Esophagus muscularis mucosa (tissue), 4 donors: ENCODE results near the gene SPI1. TPM values are rescaled to one million over a fixed set of nuclear protein-coding genes. Genes with fewer than 3 reads are reported as not detected.

ENCODE experiments used
- DNase-seq: peaks from one replicate; pipeline ENCODE4 v3.0.0-alpha.2; 2017; ENCODE audit errors: extremely low spot score
- H3K27ac ChIP-seq, 4 donors: fragments of 200-600 bp; sonication (generic); replicated peaks in 1 of 4; 1 replicate in 3 of 4; 2 replicates in 1 of 4; pipeline ENCODE4 v1.5.1; 2016 to 2019; ENCODE audit warnings: mild to moderate bottlenecking in 1 of 4
- H3K27me3 ChIP-seq, 4 donors: fragments of 200-600 bp; sonication (generic); one replicate each; pipeline versions ENCODE4 v1.5.1 to v1.6.0; 2016 to 2019
- H3K36me3 ChIP-seq, 4 donors: fragments of 200-600 bp; sonication (generic); one replicate each; pipeline ENCODE4 v1.5.1; 2016 to 2019
- H3K4me1 ChIP-seq, 4 donors: fragments of 200-600 bp; sonication (generic); one replicate each; pipeline ENCODE4 v1.5.1; 2016 to 2019
- H3K4me3 ChIP-seq, 4 donors: fragments of 200-600 bp; sonication (generic); 1 replicate in 2 of 4; 2 replicates in 2 of 4; pipeline ENCODE4 v1.5.1; 2016 to 2019; ENCODE audit warnings: mild to moderate bottlenecking in 4 of 4, moderate library complexity in 1 of 4
- H3K9me3 ChIP-seq, 4 donors: fragments of 200-600 bp; sonication (generic); 1 replicate in 3 of 4; 2 replicates in 1 of 4; pipeline ENCODE4 v1.5.1; 2016 to 2019
- CTCF ChIP-seq, 3 experiments: fragments of 200-600 bp in 2 of 3; fragments of 450-650 bp in 1 of 3; sonication (generic) in 2 of 3; IDR thresholded peaks; one replicate each; pipeline ENCODE4 v1.5.1; 2017 to 2019; ENCODE audit warnings: antibody characterized with exemption in 3 of 3, mild to moderate bottlenecking in 2 of 3, moderate library complexity in 1 of 3
- EP300 ChIP-seq: sonication (generic); formaldehyde crosslinking; IDR thresholded peaks from one replicate; pipeline ENCODE4 v1.6.1; 2017; ENCODE audit warnings: antibody characterized with exemption
- POLR2A ChIP-seq: fragments of 450-650 bp; IDR thresholded peaks from one replicate; pipeline ENCODE4 v1.6.1; 2017; ENCODE audit warnings: antibody characterized with exemption, moderate library complexity, mild to moderate bottlenecking, low read depth
- POLR2AphosphoS5 ChIP-seq, 2 donors: sonication (generic); formaldehyde crosslinking; IDR thresholded peaks; one replicate each; pipeline ENCODE4 v1.6.1; 2017; ENCODE audit warnings: antibody characterized with exemption in 2 of 2
- WGBS: methylation state at CpG from one replicate; pipeline ENCODE4 v1.1.5; 2018; 5-methylcytosine and 5-hydroxymethylcytosine counted together
- intact Hi-C: fragments of 100-400 bp; cut with DNase I; formaldehyde crosslinking; loops from one replicate; pipeline ENCODE4 v1.15.1; 2023
- total RNA-seq, 4 donors: library from RNA; depleted of rRNA; stranded (reverse); fragments of >200 nt; gene quantifications; one replicate each; pipeline versions ENCODE4 v1.1.0 to v1.2.1, GENCODE V29; 2016

SPI1 gene
- total RNA-seq, 4 donors from 2014 or later: 17.6 to 34.6 (median 20.5) TPM

DNA sequence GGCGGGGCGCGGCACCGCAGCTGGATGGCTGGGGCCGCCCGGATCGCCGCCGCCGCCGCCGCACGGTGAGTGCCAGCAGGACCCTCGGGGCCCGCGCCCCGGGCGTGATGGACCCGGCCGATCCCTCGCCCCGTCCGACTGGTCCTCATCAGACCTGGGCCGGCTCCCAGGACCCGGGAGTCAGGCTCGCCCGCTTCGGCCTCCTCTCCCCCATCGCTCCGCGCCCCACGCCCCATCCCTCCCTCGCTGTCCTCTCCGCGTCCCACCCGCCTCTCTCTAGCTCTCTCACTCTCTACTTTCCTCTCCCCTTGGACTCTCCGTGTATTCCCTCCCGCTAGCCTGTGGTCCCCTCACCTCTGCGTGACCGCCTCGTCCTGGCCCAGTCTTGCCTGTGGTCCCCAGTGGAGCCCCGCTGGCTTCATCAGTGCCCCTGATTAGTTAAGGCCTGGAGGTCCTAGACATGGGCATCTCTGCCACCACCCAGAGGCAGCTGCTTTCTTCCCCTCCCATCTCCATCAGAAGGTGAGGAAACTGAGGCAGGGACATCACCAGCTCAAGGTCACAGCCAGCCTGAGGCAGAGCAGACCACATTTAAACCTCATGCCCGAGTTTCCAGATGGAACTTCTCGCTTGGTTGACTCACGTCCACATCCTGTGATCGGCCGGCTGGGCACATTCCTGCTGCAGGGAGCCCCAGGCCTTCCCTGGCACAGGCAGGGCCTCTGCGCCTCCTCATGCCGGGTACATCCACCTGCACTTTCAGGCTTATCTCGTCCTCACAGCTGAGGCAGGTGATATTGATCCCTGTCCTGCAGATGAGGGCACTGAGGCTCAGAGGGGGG is 30.5 kb upstream of the SPI1 start:
- Histone ChIP-seq H3K9me3 (no peaks in the 10 kb centered on the region), H3K27me3 (no peaks in the 10 kb centered on the region), H3K36me3 (peaks cover 19 to 37% (median 31%) of the 10 kb centered on the region in 4 donors), H3K4me3 (peak overlapping the region; percentile 82 to 94 (median 88)), H3K27ac (peak overlapping the region; percentile 96 to 98 (median 98)), H3K4me1 (peaks cover 31 to 62% (median 59%) of the 10 kb centered on the region in 4 donors)
- 1% methylated on average over 14 of the region's 50 CpGs for WGBS
- DNase-seq: no peak
- intact Hi-C loops: loop anchor here (5.0 kb wide), 1 partner anchor 37 kb away; no protein-coding TSS in a partner anchor
- TF ChIP-seq POLR2A (peak; percentile 6), POLR2AphosphoS5 (IDR thresholded peaks at IDR 0.05) (peak; percentile 56), EP300 (no peak)

- TF ChIP-seq EP300 (no peak), POLR2A (peak; percentile 93), POLR2AphosphoS5 (IDR thresholded peaks at IDR 0.05) (peak; percentile 81 to 95), CTCF (IDR thresholded peaks at IDR 0.05) (peak; percentile 88 to 94 (median 91))
- Histone ChIP-seq H3K36me3 (peaks cover 16 to 29% (median 23%) of the 10 kb centered on the region in 4 donors), H3K27me3 (no peaks in the 10 kb centered on the region), H3K4me3 (peak within 1 kb of the TSS; percentile 82 to 94 (median 88)), H3K27ac (peak within 1 kb of the TSS; percentile 96 to 98 (median 98)), H3K9me3 (no peaks in the 10 kb centered on the region), H3K4me1 (peaks cover 25 to 54% (median 51%) of the 10 kb centered on the region in 4 donors)
- WGBS: 4% methylated on average over 24 of the region's 70 CpGs
- DNase-seq: peak; percentile 97
- intact Hi-C loops: loop anchor here (5.0 kb wide), 1 partner anchor 36 kb away; no protein-coding TSS in a partner anchor
Measured at GRCh38 chr11:47407746-47408590, 29.6 kb upstream of the SPI1 start, which contains the start of gene SLC39A13. SLC39A13 (plus strand) TSS chr11:47408590; CDS start chr11:47410095, 1,505 bp downstream.

- 53% methylated on average over 12 of the region's 12 CpGs for WGBS
- TF ChIP-seq EP300 (no peak), POLR2AphosphoS5 (IDR thresholded peaks at IDR 0.05) (no peak), CTCF (IDR thresholded peaks at IDR 0.05) (no peak), POLR2A (no peak)
Measured at GRCh38 chr11:47406896-47407745, 28.8 kb upstream of the SPI1 start.

DNA sequence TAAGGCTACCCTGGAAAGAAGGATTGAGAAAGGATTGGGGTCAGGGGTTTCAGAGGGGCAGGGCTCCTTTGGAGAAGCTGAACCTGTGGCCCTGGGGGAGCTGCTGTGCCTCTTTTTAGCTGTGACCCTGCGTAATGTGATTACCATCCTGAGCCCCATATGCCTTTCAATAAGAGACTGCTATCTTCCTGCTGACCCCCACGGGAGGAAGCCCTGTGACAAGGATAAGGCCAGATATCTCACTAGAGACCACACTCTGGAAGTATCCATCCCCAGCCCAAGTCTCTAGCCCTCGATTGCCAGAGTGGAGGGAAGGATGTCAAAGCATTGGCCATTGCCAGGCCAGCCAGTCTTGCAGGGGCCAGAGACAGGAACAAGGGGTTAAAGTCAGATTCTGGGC is 25.2 kb upstream of the SPI1 start:
- Histone ChIP-seq H3K9me3 (no peaks in the 10 kb centered on the region), H3K36me3 (no peaks in the 10 kb centered on the region), H3K27me3 (no peaks in the 10 kb centered on the region), H3K27ac (no peak overlapping the region), H3K4me1 (peaks cover 20 to 33% (median 32%) of the 10 kb centered on the region in 4 donors), H3K4me3 (no peak overlapping the region)
- TF ChIP-seq EP300 (no peak), POLR2A (no peak), CTCF (IDR thresholded peaks at IDR 0.05) (no peak), POLR2AphosphoS5 (IDR thresholded peaks at IDR 0.05) (no peak)
- DNase-seq: no peak
- intact Hi-C loops: no loop called here
- 80% methylated on average over 3 of the region's 3 CpGs for WGBS

More at GRCh38 chr11:47406896-47407745, 28.8 kb upstream of the SPI1 start:
- H3K4me1 ChIP-seq: peaks cover 25 to 48% (median 46%) of the 10 kb centered on the region in 4 donors
- H3K4me3 ChIP-seq: peak overlapping the region; percentile 82 to 94 (median 88)
- no peaks in the 10 kb centered on the region for H3K27me3 ChIP-seq
- peak overlapping the region; percentile 96 to 98 (median 98) for H3K27ac ChIP-seq
- no peaks in the 10 kb centered on the region for H3K9me3 ChIP-seq
- intact Hi-C loops: loop anchor here (5.0 kb wide), 1 partner anchor 35 kb away; no protein-coding TSS in a partner anchor
- H3K36me3 ChIP-seq: peaks cover 13 to 21% (median 17%) of the 10 kb centered on the region in 4 donors
- DNase-seq: no peak
